KMS-11 (cell line): ENCODE data around the gene SOX5.

Experiments
- H2AFZ ChIP-seq: fragments of 200-600 bp; sonication (generic); 2 replicates; pipeline ENCODE4 v1.6.1; 2016; ENCODE audit warnings: antibody characterized with exemption, mixed run types, low read depth
- H3K27ac ChIP-seq: fragments of 200-600 bp; sonication (generic); 2 replicates; pipeline ENCODE4 v1.6.1; 2016; ENCODE audit warnings: mild to moderate bottlenecking, mixed run types
- H3K27me3 ChIP-seq: fragments of 200-600 bp; sonication (generic); 2 replicates; pipeline ENCODE4 v1.6.1; 2017; ENCODE audit warnings: mild to moderate bottlenecking, low read depth, mixed run types, moderate library complexity; ENCODE audit not compliant: insufficient read depth
- H3K36me3 ChIP-seq: fragments of 200-600 bp; sonication (generic); 2 replicates; pipeline ENCODE4 v1.6.1; 2017; ENCODE audit warnings: mild to moderate bottlenecking, mixed run types; ENCODE audit not compliant: insufficient read depth
- H3K4me1 ChIP-seq: fragments of 200-600 bp; sonication (generic); 2 replicates; pipeline ENCODE4 v1.6.1; 2016; ENCODE audit warnings: mild to moderate bottlenecking, low read depth, mixed run types; ENCODE audit not compliant: poor library complexity, severe bottlenecking
- H3K4me2 ChIP-seq: fragments of 200-600 bp; sonication (generic); 2 replicates; pipeline ENCODE4 v1.7.0; 2016; ENCODE audit warnings: mild to moderate bottlenecking, mixed run types
- H3K4me3 ChIP-seq: fragments of 200-600 bp; sonication (generic); IDR thresholded peaks from 2 replicates; pipeline ENCODE4 v1.6.1; 2017; ENCODE audit warnings: low read depth, low read length, mixed read lengths; ENCODE audit not compliant: insufficient read depth
- H3K79me2 ChIP-seq: fragments of 200-600 bp; sonication (generic); 2 replicates; pipeline ENCODE4 v1.6.1; 2016; ENCODE audit warnings: low read depth, mixed run types; ENCODE audit not compliant: insufficient read depth
- H3K9ac ChIP-seq: fragments of 200-600 bp; sonication (generic); 2 replicates; pipeline ENCODE4 v1.6.1; 2016; ENCODE audit warnings: mild to moderate bottlenecking, mixed run types
- H4K20me1 ChIP-seq: fragments of 200-600 bp; sonication (generic); 2 replicates; pipeline ENCODE4 v1.6.1; 2016; ENCODE audit warnings: mild to moderate bottlenecking, mixed run types; ENCODE audit not compliant: insufficient read depth
- TF ChIP-seq, protein P1 (sequence below): fragments of 200-600 bp; sonication (generic); conservative IDR thresholded peaks from 2 replicates; pipeline ENCODE4 v1.6.1; 2017; ENCODE audit warnings: low read depth, mild to moderate bottlenecking, antibody characterized with exemption, low read length, moderate library complexity, mixed read lengths

Gene SOX5

DNA sequence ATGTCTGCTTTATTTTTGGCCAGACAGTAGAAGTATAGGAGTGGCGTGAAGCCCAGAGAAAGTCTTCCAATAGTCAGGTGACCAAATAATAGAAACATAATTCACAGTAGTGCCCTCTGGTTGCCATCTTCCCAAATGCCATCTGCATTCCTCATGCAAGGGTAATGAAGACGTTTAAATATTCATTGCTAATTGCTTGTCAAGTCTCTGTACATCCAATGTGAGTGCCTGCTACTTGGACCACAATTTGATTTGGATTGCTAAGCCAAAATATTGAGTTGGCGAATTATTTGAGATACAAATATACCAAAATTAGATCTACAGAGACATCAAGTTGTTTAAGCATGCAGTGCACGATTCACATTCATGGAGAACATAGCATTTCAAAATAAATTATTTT, 402.7 kb downstream of the SOX5 start:
- Histone ChIP-seq H3K4me1 (no peaks in the 10 kb centered on the region), H4K20me1 (no peaks in the 10 kb centered on the region), H3K27ac (no peak overlapping the region), H3K79me2 (no peaks in the 10 kb centered on the region), H2AFZ (no peak overlapping the region), H3K4me2 (no peak overlapping the region), H3K27me3 (no peaks in the 10 kb centered on the region), H3K9ac (no peak overlapping the region), H3K36me3 (no peaks in the 10 kb centered on the region), H3K4me3 (no peak overlapping the region)
- TF ChIP-seq, protein P1, sequence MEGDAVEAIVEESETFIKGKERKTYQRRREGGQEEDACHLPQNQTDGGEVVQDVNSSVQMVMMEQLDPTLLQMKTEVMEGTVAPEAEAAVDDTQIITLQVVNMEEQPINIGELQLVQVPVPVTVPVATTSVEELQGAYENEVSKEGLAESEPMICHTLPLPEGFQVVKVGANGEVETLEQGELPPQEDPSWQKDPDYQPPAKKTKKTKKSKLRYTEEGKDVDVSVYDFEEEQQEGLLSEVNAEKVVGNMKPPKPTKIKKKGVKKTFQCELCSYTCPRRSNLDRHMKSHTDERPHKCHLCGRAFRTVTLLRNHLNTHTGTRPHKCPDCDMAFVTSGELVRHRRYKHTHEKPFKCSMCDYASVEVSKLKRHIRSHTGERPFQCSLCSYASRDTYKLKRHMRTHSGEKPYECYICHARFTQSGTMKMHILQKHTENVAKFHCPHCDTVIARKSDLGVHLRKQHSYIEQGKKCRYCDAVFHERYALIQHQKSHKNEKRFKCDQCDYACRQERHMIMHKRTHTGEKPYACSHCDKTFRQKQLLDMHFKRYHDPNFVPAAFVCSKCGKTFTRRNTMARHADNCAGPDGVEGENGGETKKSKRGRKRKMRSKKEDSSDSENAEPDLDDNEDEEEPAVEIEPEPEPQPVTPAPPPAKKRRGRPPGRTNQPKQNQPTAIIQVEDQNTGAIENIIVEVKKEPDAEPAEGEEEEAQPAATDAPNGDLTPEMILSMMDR = no peak

DNA sequence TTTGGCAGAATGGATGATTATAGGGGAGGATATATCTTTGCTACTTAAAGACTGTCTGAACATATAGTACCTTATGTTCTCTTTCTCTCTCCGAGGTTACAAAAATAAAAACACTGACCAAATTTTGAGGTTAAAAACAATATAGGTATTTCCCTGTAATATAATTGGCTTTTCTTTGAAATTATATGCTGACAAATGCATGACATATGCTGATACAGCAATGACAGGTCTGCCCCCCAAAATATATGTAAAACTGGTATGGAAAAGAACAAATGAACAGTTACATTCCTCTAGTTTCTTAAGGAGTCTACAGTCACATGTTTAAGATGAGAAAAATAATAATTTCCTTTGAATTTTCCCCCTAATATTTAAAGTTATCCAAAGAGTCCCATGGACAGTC, 405.7 kb downstream of the SOX5 start:
- H4K20me1 ChIP-seq = no peaks in the 10 kb centered on the region
- H3K27ac ChIP-seq = no peak overlapping the region
- TF ChIP-seq, protein P1 = no peak
- H3K4me3 ChIP-seq = no peak overlapping the region
- H3K79me2 ChIP-seq = no peaks in the 10 kb centered on the region
- no peaks in the 10 kb centered on the region for H3K36me3 ChIP-seq
- H3K9ac ChIP-seq = no peak overlapping the region
- H3K4me2 ChIP-seq = no peak overlapping the region
- H2AFZ ChIP-seq = no peak overlapping the region
- no peaks in the 10 kb centered on the region for H3K4me1 ChIP-seq
- no peaks in the 10 kb centered on the region for H3K27me3 ChIP-seq

DNA sequence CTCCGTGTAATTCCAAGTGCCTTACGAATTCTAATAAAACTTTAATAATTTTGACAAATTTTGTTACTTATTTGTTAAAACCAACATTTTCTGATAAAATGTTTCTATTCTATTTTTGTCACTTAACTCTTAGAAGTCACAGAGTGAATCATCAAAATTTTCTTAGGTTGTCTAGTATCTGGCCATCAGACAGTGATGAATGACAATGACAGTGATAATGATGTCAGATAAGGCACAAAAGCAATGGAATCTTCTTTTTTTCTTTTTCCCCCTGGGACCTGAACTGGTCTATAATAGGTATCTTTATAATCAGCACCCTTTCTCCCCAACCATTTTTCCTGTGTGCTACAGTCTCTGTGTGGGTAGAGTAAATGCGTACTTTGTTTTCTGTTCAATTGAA, 407.3 kb downstream of the SOX5 start:
- Histone ChIP-seq H3K79me2 (no peaks in the 10 kb centered on the region), H3K9ac (no peak overlapping the region), H2AFZ (no peak overlapping the region), H3K4me2 (no peak overlapping the region), H3K27me3 (no peaks in the 10 kb centered on the region), H4K20me1 (no peaks in the 10 kb centered on the region), H3K36me3 (no peaks in the 10 kb centered on the region), H3K4me1 (no peaks in the 10 kb centered on the region), H3K27ac (no peak overlapping the region), H3K4me3 (no peak overlapping the region)
- TF ChIP-seq, protein P1 = no peak

DNA sequence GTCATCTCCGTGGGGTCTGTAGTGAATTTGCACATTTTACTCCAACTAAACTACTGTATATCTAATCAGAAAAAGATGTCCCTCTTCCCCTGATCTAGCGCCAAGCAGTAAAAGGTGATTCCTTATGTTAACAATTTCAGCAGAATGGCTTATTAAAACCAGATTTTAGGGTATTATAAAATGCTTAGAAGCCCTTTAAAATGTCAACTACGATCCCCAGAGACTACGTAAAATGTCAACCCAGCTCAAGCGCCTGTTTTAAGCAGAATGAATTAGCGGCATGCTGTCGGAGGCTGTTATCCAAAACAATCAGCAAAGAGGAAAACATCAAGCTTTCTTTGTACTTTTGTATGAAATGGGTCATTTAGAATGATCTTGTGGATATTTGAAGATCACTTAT, 408.9 kb downstream of the SOX5 start:
- no peaks in the 10 kb centered on the region for H3K79me2 ChIP-seq
- no peaks in the 10 kb centered on the region for H4K20me1 ChIP-seq
- no peak overlapping the region for H3K27ac ChIP-seq
- TF ChIP-seq, protein P1 = no peak
- no peaks in the 10 kb centered on the region for H3K27me3 ChIP-seq
- no peaks in the 10 kb centered on the region for H3K36me3 ChIP-seq
- no peak overlapping the region for H3K9ac ChIP-seq
- H3K4me3 ChIP-seq = no peak overlapping the region
- H3K4me1 ChIP-seq = no peaks in the 10 kb centered on the region
- no peak overlapping the region for H2AFZ ChIP-seq
- no peak overlapping the region for H3K4me2 ChIP-seq

DNA sequence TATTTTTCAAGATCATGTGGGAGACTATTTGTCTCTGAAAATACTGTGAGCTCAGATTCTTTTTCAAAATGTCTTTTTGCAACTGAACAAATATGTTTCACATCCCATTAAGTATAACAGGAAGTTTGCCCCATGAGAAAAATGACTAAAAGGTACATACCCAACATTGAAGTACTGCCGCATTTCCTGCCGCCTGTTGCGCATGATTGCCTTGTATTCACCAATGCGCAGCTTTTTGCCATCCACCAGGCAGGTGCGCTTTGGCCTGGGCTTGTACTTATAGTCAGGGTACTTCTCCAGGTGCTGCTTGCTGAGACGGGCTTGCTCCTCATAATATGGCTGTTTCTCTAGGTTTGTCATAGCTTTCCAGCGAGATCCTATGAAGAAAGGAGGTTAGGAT, 413.2 kb downstream of the SOX5 start:
- no peak overlapping the region for H2AFZ ChIP-seq

More for the DNA sequence above, 413.2 kb downstream of the SOX5 start:
- Histone ChIP-seq H3K9ac (no peak overlapping the region), H3K4me3 (no peak overlapping the region), H3K4me1 (no peaks in the 10 kb centered on the region), H3K4me2 (no peak overlapping the region), H3K36me3 (no peaks in the 10 kb centered on the region), H3K79me2 (no peaks in the 10 kb centered on the region), H3K27me3 (no peaks in the 10 kb centered on the region), H4K20me1 (no peaks in the 10 kb centered on the region), H3K27ac (no peak overlapping the region)
- TF ChIP-seq, protein P1 = no peak
